Stimulated activated CD8-positive, alpha-beta memory T cell treated with anti-CD3 and anti-CD28 coated beads, Interleukin-2, amount 100 ng/mL, for 48 hours (primary cell): Measurements from ENCODE around the gene IL20.

ENCODE experiments used
- DNase-seq, 2 donors: peaks; one replicate each; pipeline ENCODE4 v3.0.0-alpha.2; 2020; ENCODE audit warnings: low read depth in 2 of 2

Gene IL20, protein sequence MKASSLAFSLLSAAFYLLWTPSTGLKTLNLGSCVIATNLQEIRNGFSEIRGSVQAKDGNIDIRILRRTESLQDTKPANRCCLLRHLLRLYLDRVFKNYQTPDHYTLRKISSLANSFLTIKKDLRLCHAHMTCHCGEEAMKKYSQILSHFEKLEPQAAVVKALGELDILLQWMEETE

DNA sequence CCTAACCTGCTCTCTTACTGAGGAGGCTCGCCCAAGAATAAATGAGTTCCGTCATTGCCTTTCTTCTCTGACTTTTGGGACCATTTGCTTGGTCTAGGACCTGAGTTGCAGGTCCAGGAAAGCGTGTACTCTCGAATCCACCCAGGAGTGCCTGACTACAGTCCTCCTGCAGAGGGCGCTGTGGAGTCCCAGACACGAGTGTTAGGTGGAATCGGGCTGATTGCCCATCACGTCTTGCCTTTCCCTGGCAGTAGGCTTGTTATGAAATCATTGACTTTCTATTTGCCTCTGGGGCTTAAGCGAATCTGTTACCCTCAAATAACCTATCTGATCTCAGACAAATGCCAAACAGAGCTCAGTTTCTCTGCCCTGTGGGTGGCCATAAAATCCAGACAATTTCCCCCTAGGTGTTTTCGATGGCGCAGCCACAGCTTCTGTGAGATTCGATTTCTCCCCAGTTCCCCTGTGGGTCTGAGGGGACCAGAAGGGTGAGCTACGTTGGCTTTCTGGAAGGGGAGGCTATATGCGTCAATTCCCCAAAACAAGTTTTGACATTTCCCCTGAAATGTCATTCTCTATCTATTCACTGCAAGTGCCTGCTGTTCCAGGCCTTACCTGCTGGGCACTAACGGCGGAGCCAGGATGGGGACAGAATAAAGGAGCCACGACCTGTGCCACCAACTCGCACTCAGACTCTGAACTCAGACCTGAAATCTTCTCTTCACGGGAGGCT lies at the start of gene IL20:
TSS of gene IL20 (plus strand) at position 685 of the 733 bp plus-strand sequence. CDS start 230 bp downstream, outside the sequence.
- peak; percentile 85 to 86 for DNase-seq

DNA sequence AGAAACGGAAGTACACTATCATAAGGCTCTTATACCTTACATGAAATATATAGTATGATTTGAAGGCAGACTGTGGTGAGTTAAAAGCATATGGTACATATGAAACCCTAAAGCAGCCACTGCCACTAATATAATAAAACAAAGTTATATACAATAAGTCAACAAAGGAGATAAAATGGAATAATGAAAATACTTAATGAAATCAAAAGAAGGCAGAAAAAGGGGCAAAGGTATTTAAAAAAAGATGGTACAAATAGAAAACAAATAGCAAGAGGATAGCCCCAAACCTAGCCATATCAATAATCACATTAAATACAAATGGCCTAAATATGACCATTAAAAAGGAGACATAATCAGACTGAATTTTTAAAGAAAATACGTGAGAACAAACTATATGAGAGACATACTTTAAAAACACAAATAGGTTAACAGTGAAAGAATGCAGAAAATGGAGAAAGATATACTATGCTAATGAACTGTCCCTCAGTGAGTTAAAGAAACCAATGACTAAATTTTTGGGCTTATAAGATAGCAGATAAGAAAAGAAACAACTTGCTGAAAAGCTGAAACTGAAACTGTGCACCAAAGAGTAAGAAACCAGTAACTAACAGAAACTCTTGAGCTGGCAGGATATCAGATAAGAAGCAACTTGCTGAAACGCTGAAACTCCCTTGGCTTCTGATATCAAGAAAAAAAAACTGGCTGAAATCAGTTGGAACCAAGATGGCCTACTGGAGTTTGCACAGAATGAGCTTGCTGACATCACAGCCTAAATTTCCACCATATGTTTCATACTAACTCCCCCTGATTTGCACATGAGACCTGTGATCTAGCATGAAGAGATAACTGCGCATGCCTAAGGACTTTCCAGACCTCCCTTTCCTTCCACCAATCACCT lies 48.8 kb upstream of the IL20 start:
- DNase-seq = no peak

DNA sequence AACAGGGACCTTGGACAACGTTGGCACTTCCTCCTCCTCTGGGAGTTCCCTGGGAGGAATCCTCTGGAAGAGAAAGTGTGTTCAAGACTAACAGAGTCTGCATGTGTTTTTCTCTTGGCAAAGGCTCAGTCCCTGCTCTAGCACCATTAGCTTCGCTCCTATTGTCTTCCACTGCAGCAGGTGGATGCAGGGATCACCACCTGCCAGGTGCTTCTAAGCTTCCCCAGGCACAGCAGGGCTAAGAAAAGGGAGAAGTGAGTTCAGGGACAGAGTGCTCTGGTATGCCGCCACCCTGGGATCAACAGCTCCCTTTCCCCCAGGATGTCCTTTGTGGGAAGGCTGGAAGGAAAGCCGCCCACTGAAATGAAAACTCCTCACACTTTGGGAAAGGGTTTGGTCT lies 43.9 kb upstream of the IL20 start:
- no peak for DNase-seq

DNA sequence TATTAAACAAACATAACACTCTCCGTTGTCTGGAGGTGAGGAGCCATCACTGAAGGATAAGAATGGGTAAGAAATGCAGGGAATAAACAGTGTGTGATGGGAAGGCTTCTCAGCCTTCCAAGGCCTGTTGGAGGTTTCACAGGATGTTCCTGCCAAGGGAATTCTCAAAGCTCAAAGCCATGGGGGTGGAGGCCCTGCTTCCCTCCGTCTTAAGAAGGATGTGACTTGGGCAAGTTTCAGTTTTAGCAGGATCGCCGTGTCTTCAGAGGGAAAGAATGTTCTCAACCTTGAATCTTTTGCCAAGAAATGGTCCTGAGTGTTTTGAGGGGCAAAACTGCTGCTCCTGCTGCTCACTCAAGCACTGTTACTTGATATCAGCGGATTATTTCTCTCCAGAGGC lies 41.7 kb upstream of the IL20 start:
- no peak for DNase-seq

DNA sequence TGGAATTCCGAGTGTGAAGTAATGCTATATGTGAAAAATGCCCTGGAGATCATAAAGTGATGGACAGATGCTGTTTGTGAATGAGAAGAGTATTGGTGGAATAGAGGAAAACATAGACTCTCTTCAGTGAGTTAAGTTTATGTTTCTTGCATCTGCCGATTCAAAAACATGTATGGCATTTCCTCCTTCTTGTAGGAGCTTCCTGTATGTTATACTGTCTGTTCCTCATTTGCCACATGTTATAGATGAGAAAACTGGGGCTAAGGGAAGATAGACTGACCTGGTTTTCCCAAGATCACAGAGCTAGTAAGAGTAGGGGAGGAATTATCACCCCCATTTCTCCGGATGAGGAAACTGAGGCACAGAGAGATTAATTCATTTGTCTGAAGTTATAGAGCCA lies 41.1 kb upstream of the IL20 start:
- DNase-seq = no peak

DNA sequence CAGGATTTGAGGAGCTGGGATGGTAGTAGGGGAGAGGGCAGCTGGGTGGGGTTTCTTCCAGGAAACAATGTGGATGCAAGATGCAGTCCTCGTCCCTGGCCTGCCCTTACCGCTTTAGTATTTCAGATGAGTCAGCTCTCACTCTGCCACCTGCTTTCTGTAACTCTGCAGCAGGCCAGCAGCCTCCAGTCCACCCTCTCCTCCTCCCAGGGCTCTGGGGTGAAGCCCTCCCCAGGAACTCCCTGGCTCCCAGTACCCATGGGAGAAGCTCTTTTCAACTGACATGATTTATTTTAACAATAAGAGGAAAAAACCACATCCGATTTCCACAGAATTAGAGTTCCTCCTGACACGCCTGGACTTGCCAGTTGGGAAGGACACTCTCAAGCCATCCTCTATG lies 39.0 kb upstream of the IL20 start:
- no peak for DNase-seq

DNA sequence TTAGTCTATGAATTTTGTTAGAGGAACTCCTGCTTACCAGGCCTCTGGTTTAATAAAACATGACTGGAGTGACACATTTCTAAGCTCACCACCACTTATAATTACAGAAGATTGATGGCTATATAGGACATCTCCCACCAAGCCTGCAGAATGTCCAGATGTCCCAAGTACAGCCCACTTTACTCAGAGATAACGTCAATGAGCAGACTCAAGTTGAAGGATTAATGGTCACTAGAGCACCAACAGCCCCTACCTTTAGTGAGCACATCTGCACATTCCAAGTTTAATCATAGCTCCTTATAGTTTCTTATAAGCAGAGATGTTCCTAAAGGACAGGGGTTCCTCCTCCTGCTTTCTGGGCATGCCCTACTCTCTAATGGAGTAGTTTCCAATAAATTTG lies 37.4 kb upstream of the IL20 start:
- DNase-seq = no peak

DNA sequence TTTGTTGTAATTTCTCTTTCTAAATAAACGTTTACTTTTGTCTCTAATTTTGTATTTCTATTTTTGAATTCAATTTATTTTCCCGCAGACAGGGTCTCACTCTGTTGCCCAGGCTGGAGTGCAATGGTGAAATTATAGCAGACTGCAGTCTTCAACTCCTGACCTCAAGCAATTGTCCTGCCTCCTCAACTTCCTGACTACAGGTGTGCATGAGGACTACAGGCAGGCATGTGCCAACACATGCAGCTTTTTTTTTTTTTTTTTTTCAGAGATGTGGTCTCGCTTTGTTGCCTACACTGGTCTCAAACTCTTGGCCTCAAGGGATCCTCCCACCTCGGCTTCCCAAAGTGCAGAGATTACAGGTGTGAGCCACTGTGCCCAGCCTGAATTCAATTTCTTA lies 36.7 kb upstream of the IL20 start:
- DNase-seq = no peak

DNA sequence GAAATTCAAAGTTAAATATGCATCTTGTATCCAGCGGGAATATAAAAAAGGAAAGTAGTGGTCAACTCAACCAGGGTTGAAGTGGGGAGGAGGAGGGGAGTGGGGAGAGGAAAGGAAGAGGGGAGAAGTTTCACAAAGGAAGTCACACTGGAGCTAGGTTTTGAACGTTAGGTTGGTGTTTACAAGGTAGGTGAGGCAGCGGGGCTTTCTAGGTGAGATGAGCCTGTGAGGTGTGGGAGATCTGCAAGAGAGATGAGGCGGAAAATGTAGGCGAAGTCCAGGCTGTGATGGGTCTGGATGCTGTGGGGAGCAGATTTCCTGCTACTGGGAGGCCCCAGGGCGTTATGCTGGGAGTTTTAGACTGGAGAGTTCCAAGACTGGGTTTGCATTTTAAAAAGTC lies 36.1 kb upstream of the IL20 start:
- DNase-seq = no peak

DNA sequence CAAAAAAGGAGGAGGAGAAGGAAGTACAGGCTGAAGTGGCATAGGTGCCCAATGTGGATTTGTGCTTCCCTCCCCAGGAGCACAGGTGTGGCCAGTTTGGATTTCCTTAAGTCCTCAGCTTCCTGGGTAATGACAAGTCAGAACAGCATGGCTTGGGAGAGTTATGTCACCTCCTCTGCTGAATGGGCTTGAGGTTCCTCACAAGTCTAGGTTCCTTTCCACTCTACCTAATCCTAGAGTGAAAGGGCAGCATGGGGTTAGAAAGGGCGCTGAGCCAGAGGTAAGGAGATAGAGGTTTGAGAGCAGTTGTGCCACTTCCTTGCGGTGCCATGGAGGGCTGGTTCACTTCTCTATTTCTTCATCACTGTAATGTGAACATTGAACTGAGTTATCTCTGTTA lies 35.5 kb upstream of the IL20 start:
- DNase-seq = no peak

DNA sequence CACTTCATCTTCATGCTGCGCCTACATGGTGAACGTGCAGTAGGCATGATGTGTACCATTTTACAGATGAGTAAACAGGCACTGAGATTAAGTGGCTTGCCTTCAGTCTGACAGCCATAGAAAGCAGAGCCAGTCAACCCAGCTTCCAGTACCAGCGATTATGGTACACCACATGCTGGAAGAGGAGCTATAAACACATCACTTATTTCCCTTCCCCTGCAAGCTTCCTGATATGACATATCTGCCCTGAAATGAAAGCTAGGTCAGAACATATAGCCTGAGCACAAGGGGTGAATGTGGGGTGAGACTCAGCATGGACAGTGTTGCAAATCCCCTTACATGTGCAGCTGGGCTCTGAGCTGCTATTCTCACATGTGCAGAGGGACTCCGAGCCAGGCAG lies 33.8 kb upstream of the IL20 start:
- no peak for DNase-seq

DNA sequence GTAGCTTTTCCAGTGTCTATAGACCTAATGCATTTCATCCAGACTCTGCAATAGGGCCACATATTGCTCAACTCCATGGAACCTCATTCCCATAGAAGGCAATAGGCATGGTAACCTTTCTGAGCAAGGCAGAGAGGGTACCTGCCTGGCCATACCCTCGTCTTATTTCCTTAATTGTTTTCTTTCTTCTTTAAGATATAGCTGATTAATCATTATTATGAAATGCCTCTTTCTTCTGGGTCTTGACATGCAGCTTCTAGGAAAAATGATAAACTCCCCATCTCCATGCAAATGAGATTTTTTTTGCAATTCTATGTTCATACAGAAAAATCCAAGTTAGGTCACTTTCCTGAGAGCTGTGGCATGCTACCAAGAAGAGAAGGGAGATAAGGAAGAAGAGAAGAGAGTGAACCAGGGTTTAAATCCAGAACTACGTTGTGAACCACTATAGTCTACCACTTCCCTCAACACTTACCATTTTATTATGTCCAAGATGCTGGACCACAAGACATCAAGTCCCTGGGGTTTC lies 33.0 kb upstream of the IL20 start:
- no peak for DNase-seq

DNA sequence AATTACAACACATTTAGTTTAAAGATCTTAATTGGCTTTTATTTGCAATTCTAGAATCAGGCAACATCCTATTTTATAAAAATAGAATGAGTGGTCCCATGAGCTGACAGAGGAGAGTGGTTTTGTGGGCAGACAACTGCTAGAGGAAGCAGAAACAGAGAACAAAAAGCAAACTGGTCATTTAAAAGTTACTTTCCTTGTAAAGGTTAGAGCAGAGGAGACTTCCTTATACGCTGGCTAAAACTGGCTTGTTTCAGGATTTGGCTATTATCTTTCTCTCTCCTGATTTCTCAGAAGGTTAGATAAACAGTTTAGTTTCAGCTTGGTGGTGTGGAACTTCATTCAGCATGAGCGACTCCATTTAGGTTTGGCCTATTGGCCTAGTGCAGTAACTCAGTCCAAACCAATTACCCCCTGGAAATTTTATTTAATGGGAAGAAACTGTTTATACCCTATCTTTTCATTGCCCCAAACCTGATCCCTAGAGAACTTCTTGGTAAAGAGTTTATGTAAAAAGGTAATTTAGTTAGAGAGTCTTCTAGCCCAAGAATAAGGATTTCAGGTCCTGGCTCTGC lies 32.2 kb upstream of the IL20 start:
- DNase-seq = no peak

DNA sequence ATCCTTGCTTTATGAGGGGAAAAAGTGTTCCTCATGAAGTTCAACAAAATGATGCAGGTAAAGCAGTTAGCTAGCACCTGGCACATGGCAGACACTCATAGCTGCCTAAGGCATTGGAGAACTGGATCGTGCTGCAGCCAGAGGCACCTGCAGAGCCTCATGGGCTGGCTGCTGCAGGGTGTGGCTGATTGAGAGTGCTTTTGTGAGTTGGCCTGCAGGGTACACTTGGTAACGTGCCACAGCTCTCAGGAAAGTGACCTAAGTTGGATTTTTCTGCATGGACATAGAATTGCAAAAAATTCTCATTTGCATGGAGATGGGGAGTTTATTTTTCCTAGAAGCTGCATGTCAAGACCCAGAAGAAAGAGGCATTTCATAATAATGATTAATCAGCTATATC lies 31.6 kb upstream of the IL20 start:
- no peak for DNase-seq

DNA sequence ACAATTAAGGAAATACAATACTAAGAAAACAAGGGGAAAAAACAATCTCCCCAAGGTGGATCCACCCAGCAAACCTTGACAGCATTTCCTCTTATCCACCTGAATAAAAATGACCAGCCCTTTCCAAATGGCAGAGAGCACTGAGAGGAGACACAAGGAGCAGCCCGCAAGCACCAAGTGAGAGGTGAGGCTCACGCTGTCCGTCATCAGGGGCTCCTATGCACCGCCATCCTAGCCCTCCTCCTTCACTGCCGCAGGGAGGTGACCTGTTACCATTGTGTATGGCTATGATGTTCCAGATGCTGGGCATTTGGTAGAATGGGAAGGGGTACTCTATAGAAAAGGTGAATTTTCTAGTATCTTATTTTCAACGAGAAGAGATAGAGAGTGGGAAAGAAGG lies 31.2 kb upstream of the IL20 start:
- DNase-seq = no peak

DNA sequence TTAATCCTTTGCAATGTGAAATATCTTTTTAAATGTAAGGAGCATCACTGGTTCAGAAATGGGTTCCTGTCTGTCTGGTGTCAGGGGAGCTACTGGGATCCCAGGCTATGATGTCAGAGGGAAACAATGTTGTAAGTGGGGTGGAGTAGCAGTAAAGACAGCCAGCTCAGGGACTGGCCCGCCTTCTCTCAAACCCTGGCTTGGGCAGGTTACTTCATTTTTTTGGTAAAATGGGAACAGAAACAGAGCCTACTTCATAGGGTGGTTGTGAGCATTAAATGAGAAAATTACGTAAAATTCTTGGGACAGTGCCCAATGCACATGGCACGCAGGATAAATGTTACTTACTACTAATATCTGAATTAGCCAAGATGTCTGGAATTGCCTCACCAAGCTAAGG lies 30.7 kb upstream of the IL20 start:
- no peak for DNase-seq

DNA sequence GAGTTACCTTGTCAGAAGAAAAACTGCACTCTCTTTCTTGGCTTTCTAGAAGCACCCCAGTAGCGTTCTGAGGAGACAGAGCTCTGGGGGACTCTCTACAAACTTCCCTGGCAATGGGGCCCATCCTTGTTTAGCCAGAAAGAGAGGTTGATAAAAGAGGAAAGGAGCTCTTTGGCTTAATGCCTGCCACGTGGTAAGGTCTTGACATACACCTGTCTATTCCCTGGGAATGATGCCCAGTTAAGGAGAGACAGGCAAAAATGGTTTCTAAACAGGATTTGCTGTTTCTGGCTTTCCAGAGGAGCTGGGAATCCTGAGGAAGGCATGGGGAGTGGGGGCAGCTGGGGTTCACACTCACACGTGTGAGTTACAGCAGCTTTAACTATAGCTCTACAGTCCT lies 30.2 kb upstream of the IL20 start:
- DNase-seq = no peak

DNA sequence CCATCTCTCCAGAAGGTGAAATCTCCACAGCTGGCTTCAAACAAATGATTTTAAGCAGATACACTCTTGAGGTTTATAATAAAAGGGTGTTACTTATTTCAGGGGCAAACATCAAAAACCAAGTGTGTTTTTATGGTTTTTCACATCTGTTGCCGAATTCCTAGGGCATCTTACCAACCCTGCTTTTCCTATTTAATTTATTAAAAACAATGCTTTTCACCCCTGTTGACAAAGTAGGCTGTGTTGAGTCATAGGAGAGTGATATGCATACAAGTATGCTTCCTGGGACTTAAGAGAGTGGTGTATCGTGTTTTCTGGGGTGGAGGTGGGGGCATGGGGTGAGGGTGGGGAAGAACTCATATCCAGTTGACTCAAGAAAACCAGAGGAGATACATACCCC lies 29.3 kb upstream of the IL20 start:
- DNase-seq = no peak

DNA sequence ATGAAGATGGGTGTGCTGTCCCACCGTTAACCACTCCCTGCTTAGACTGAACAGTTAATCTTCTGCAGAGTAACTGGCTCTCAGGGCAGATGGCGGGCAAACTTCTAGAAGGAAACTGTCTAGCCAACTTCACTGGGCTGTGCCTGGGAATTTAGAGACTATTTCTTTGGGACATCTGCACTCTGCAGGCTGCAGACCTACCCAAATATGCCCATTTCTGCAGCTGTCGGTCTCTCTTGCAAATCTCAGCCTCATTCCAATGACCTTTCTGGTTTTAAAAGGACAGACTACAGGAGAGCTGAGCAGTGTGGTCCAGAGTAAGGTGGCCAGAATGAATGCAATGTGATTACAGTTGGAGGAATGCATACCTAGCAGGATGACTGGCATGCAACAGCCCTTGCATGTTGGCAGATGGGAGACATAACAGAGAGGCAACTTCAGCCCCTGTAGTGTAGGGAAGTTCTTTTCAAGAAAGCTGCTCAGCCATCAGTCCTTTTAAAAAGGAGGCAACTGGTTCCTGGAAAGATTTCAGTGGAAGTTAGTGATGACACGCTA lies 26.3 kb upstream of the IL20 start:
- no peak for DNase-seq

DNA sequence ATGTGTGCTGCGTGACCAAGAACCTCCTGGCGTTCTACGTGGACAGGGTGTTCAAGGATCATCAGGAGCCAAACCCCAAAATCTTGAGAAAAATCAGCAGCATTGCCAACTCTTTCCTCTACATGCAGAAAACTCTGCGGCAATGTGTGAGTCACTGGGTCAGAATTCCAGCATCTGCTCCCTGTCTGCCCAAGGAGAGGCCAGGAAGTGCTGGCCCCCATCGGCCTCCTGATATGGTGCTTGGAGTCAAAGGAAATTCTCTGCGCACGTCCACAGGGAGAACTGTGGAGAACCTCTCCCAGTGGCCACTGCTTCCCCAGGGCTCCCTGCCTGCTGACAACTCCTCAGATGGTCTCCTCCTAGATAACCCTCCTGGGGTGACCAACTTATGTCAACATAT lies 25.6 kb upstream of the IL20 start:
- no peak for DNase-seq

DNA sequence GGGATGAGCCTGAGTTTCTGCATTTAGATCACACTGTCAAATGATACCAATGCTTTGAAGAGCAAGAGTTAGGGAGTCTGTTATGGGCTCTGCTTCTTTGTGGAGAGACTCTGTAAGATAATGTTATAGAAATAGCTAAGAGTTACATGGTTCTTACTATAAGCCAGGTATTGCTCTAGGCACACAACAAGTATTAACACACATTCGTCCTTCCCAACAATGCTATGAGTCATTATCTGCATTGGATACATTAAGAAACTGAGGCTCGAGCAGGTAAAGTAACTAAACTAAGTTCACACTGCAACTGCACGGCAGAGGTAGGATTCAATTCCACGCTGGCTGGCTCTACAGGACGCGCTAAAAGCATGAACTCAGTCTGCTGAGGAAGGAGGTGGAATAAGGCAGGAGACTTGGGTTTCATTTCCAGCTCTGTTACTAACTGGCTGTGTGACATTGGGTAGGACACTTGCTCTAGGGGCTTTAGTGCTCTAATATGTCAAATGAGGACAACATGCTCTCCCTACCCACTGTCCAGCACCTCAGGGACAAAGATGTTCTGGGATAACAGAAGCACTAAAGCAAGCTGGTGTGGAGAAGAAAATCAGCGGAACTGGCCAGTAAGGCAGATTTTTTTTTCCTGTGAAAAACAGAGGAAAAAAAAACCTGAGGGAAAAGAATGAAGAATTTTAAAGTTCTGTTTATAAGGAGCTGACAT lies 23.7 kb upstream of the IL20 start:
- no peak for DNase-seq
